ENCODE measurements around the gene STK16.
A peak's percentile ranks its signal among the peaks of the same experiment; 100 is the strongest.
"Not testable (repeated sequence)": the region's sequence is repeated elsewhere in the genome, so short reads cannot be mapped to it uniquely, and the experiment has no call there.

Gene STK16

DNA sequence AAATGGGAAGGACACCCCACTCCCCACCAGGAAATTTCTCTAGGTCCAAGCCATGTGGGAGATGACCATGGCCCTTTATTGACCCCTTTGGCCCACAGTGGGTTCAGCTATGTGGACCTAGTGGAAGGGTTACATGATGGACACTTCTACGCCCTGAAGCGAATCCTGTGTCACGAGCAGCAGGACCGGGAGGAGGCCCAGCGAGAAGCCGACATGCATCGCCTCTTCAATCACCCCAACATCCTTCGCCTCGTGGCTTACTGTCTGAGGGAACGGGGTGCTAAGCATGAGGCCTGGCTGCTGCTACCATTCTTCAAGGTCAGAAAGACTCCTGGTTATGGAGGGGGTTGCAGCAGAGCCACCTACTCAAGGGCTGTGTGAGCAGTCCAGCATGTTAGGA, 1.3 kb downstream of the STK16 start:
- no peak for DNase-seq

DNA sequence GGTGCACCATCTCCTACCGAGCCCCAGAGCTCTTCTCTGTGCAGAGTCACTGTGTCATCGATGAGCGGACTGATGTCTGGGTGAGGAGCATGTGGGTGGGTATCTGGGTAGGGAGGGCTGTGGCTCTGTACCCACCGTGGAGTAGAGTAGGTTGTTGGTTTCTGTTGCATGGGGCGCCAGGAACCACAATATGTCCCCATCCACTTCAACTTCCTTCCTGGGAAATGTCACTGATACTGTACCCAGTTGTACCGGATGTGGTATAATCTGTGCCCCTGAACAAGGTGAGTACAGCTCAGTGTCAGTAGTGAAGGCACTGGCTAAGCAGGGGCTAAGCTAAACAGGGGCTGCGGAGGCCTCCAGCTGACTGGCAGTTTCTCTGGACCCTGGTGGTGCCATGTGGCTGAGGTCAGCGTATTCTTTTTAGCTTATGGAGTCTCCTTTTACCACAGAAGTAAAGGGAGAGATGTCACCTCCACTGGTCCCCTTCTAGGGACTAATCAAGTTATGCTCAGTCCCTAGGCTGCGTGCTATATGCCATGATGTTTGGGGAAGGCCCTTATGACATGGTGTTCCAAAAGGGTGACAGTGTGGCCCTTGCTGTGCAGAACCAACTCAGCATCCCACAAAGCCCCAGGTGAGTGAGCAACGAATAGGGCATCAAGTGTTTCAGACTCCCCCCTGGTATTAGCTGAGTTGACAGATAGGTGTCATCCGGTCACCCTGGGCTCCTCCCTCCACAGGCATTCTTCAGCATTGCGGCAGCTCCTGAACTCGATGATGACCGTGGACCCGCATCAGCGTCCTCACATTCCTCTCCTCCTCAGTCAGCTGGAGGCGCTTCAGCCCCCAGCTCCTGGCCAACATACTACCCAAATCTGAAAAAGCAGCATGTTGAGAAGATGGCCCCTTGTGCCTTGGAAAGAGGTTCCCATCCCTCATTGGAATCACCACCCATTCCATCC, 2.7 kb downstream of the STK16 start:
- DNase-seq = no peak

DNA sequence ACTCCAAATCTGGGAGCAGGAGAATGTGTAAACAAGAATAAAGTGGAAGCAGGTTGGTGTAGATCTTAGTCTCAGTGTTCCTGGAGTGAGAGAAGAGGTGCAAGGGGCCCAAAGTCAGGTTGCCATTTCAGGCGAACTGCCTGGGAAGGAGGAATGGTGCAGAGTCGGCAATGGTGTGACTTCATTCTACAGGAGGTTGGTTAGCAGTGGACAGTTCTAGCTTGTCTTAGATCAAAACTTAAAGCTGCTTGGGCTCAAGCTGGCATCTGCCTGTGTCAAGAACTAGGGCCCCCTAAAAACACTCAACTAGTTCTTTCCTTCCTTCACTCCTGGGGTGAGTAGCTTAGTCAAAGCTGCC, 3.5 kb downstream of the STK16 start:
- DNase-seq = no peak

DNA sequence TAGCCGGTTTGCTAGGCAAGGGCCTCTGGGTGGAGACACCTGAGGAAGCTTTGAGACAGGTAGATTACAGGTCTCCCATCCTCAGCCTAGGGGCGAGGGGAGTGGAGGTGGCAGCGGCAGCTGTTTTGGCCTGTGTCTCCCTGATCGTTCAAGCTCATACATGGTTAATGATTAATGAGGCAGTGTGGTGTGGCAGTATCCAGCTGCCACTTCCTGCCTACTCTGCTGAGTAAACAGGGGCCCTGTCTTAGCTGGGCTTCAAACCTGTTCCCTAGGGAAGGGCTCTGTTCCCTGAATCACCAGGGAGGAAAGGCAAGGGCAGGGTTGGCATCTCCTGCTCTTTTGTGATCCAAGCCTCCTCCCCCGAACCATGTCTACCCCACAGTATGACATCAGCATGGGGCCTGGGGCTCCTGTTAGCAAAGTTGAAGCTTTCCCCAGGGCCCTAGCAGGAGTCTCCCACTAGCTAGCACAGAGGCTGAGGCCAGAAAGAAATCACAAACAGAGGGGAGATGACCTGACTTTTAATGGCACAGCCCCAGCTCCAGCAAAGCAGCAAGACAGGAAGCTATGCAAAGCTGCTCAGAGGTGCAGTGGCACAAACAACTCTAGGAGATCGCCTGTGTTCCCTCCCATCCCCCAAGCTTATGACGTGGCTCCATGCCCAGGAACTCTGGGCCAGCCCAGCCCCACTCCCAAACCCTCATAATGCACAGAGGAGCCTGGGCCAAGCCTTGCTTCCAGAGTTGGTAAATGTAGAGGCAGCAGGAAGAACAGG, 4.1 kb downstream of the STK16 start:
- peak; percentile 7 for DNase-seq

DNA sequence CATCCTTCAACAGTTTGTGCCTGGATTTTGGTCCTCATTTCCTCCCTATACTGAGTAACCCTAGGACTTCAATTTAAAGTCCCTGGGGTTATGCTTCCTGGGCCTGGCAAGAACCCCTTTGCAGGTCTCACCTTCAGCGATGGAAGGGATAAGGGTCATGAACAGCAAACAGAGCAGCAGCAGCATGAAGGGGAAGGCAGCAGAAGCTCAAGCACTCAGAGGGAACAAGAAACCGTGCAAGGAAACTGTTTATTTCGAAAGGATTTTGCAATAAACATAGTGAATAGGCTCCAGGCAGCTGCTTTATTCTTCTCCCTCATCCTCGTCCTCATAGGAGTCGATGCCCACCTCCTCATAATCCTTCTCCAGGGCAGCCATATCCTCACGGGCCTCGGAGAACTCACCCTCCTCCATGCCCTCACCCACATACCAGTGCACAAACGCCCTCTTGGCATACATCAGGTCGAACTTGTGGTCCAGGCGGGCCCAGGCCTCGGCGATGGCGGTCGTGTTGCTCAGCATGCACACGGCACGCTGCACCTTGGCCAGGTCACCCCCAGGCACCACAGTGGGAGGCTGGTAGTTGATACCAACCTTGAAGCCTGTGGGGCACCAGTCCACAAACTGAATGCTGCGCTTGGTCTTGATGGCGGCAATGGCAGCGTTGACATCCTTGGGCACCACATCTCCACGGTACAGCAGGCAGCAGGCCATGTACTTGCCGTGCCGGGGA, 4.9 kb downstream of the STK16 start:
- no peak for DNase-seq

DNA sequence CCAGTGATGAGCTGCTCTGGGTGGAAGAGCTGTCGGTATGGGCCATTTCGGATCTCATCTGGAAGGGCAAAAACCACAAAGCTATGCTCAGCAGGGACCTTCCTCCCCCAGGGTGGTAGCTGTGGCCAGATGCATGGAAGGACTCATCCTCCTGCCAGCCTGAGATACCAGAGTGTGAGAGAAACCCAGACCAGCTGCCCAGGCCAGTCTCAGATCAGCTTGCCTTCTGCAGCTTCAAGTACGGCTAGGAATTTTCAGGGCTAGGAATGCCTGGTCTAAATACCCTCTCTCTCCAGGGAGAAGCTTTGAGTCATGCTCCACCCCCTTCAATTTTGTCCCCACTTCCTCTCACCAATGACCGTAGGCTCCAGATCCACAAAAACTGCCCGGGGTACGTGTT, 6.4 kb downstream of the STK16 start:
- DNase-seq = no peak

DNA sequence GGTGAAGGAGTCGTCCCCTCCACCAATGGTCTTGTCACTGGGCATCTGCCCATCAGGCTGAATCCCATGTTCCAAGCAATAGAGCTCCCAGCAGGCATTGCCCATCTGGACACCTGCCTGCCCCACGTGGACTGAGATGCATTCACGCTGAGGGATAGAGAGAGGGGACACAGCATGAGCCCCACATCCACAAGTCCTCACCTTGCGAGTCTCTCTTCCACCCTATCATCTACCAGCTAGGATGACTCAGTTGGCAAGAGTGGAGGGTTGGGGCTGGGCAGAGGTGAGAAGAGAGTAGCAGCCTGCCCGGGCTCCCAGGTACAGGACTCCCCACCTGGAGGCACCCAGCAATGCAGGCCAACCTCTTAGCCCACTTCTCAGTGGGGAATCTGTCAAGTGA, 6.8 kb downstream of the STK16 start:
- DNase-seq = no peak

DNA sequence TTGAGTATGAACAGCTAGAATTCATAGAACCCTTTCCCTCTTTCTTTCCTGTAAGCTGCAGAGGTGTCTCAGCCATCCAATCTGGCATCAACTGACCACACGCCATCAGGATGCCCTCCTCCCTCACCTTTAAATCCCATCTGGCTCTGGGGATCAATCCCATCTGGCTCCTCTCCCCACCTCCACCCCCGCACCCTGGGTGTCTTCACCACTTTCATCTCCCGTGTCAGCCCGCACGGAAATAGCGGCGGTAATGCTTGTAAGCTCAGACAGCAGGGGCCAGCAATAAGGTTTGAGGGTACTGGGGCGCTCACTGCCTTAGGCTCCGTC, 7.3 kb downstream of the STK16 start:
- no peak for DNase-seq

DNA sequence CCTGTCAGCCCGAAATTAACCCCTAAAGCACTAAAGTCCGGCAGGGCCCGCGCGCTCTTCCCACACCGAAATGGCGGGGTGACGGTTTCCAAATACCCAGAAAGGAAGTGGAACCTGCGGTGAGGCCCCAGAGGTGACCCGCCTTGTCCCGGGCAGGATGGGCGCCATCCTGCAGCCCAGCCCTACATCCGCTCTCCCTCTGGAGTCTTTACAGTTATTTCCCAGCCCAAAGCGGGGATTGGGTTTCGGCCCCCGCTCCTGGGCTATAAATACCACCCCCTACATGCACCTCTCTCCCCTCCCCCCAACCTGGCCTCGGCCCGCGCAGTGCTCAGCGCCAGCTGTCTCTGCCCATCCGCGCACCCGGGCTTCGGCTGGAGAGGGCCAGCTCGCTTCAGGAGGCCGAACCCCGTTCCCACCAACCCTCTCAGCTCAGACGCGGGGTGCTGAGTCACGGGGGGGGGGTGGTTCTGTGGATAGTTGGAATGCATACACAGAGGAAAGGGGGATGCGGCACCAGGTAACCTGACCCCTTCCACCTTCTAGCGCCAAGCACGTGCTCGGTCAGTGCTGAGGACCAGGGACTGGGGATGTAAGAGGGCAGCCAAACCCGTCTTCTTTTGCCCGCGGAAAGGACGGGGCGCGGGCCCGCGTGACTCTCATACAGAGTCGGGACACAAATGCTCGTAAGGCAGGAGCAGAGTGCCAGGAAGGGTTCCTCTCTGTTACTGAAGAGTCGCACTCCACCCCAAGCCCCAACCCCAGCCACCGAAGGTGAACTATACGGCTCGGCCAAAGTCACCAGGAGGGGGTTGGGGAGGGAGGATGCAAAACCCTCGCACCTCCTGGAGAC, 7.8 kb downstream of the STK16 start, which contains the start of gene TUBA4B:
TSS of gene TUBA4B (plus strand) at position 344 of the 853 bp plus-strand sequence. CDS start at position 509, 165 bp downstream.
- DNase-seq = no peak

DNA sequence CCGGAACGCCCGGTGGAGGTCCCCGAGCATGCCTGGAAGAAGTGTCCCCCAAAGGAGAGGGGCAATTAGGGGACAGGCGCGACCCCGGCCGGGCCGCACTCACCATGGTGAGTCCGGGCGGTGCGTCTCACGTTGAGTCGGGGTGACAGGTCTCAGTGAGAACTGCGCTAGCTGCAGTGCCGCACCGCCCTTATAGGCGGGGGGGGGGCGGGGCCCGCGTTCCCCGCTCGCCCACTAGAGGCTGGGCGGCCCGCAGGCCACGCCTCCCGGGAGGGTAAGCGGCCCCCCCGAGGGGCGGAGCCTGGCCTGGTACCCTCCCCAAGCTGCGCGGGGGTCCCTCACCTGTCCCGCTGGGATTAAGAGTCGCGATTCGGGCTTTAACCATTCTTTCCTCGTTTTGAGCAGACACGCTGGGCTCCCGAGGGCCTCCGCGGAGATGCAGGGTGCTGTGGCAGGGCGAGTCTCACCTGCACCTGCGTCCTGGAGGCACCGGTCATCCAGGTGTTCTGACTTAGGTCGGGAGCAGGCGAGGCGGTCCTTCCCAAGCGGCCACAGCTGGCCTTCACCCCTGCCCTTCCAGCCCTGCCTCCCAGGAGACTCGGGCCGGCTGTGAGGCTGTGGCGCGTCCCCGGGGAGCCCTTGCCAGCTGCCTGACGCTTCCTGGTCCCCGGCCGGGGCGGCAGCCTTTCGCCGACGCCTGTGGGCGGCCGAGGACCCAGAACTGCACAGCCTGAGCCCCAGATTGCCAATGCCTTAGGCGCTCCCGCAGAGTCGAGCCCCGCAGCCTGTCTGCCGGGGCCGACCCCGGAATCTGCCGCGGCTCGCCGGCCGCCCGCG, 8.7 kb downstream of the STK16 start, which contains the start of gene TUBA4A:
TSS of gene TUBA4A (minus strand) at position 166 of the 837 bp plus-strand sequence. CDS start at position 106, 60 bp downstream.
- peak; percentile 75 for DNase-seq

DNA sequence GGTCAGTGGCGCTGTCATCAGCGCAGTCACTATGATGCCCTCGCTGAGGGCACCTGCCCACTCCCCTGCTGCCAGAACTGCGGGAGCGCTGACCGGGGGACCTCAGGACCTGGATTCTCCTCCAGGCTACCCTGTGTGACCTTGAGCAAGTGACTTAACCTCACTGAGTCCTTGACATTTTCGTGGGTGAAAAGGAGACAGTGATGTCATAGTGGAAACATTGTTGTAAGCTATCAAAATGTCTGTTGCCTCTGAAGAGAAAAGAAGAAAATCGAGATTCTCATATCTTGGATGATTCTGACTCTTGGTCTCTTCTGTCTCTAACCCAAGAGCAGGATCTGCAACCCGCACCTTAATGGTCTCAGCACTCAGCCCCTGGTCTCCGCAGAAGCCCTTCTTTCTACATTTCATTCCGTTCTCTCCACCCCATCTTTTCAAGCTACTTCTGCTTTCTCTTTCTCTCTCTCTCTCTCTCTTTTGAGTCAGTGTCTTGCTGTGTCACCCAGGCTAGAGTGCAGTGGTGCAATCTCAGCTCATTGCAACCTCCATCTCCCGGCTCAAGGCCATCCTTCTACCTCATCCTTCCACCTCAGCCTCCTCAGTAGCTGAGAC, 9.4 kb downstream of the STK16 start:
- no peak for DNase-seq

DNA sequence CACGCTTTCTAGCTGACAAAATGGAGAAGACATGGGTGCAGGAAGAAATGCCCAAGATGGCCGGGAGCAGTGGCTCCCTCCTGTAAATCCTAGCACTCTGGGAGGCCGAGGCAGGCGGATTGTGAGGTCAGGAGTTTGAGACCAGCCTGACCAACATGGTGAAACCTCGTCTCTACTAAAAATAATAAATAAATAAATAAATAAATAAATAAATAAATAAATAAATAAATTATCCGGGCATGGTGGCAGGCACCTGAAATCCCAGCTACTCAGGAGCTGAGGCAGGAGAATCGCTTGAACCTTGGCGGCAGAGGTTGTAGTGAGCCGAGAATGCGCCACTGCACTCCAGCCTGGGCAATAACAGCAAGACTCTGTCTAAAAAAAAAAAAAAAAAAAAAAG, 13.7 kb downstream of the STK16 start:
- DNase-seq = not testable (repeated sequence)

DNA sequence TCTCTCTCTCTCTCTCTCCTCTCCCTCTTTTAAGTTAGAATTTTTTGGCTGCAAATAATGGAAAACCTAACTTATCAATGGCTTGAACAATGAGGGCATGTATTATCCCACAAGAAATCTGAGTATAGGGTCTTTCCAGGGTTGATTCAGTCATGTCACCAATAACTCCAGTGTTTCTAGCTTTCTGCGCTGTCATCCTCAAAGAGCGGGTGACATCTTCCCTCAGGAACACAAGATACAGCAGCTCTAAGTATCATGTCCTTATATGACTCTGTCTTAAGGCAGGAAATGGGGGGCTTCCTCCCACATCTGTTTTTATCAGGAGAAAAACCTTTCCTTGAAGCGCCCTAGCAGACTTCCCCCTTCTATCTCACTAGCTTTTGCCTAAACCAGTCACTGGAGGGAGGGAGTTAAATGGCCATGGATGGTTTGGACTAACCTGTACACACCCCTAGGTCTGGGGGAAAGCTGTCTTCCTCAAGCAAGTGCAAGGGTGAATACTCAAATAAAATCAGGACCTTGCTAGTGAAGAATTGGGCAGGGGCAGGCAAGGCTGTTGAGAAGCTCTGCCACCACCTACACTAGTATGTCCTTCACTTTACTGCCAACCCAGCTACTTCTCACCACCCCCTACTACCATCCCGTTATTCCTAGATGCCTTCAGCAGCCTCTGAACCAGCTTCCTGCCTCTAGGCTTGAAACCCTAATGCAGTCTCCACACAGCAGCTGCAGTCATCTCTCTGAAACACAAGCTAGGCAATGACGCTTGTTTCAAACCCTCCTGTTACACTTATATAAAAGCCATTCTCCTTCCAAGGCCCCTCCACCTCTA, 16.0 kb downstream of the STK16 start:
- DNase-seq = no peak

DNA sequence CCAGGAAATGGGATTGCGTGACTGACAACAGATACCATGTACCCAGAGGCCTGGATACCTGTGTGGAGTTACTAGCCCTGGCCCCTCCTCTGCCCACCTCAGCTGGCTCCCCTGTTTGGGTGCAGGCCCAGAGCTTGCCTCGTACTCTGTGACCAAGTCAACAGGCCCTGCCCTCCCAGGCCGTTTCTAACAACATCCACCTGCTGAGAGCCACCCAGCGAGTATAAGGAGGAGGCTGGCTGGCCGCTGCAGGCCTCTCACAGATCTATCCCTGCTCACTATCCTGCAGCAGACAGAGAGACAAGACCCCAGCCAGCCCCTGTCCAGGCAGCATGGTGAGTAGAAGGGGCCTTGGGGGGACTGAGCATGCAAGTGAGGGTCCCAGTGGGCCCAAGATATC, 21.0 kb downstream of the STK16 start:
- DNase-seq = no peak

DNA sequence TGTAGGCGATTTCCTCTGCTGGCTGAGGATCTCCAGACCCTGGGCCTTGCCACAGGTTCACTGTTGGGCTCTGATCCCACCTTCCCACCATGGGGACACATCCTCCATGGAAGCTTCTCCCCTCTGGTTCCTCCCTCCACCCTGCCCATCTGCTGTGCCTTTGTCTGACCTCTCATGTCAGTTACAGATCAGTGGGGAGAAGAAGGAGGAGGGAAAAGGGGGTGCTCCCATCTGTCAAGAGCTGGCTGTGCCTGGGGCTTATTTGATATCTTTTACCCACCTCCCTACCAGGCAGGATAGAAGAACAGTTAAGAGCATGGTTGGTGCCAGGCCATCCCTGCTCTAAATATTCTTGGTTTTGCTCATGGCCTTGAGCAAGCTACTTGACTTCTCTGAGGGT, 21.6 kb downstream of the STK16 start:
- DNase-seq = no peak

DNA sequence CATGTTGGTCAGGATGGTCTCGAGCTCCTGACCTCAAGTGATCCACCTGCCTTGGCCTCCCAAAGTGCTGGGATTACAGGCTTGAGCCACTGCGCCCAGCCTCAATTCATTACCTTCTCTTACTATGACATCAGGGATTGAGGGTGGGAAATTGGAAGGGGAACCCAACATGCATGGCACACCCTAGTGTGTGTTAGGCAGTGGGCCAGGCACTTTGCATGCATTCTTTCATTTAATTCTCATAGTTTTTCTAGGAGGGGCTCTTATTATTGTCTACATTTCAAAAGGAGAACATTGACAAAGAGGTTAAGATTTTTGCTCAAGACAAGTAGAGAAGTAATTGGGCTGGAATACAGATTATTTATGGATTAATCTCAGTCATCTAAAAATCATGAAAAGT, 23.0 kb downstream of the STK16 start:
- DNase-seq = no peak

DNA sequence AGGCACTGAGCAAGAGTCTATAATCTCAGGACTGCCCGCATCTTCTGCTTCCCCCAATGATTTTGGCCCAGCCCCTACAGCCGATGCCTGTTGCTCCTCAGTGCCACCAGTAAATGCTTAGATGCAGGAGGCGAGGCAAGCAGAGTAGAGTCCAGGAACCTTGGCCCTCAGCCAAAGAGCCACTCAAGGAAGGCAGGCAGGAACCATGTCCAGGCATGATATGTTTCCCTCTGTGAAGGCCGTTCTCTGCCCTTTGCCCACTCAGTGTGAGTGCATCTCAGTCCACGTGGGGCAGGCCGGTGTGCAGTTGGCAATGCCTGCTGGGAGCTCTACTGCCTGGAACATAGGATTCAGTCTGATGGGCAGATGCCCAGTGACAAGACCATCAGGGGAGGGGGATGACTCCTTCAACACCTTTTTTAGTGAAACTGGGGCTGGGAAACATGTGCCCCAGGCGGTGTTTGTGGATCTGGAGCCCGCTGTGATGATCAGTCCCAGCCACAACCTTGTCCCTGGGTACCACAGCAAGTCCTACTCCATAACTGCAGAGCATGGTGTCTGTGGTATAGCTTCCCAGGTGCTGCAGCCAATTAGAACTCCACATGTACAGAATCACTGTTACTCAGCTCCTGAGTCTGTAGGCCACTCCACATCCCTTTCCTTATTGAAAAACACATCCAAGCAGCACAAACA, 24.2 kb downstream of the STK16 start:
- no peak for DNase-seq

DNA sequence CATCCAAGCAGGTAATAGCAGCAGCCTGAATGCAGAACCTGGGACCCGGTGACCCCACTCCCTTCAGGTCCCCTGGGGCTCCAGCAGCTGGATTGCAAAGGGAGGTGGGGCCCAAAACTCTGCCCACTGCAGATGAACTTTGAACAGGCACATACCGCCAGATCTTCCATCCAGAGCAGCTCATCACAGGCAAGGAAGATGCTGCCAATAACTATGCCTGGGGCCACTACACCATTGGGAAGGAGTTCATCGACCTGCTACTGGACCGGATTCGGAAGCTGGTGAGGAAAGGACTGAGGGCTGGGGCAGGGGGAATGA, 24.7 kb downstream of the STK16 start:
- no peak for DNase-seq

DNA sequence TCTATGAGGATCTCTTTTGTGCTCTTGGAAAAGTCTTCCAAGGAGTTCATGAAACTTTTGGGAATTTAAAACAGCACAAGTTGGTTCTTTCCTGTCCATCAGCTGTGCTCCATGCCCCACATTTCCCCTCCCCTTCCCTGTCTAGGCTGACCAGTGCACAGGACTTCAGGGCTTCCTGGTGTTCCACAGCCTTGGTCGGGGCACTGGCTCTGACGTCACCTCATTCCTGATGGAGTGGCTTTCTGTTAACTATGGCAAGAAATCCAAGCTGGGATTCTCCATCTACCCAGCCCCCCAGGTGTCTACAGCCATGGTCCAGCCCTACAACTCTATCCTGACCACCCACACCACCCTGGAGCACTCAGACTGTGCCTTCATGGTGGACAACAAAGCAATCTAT, 25.7 kb downstream of the STK16 start:
- DNase-seq = no peak

DNA sequence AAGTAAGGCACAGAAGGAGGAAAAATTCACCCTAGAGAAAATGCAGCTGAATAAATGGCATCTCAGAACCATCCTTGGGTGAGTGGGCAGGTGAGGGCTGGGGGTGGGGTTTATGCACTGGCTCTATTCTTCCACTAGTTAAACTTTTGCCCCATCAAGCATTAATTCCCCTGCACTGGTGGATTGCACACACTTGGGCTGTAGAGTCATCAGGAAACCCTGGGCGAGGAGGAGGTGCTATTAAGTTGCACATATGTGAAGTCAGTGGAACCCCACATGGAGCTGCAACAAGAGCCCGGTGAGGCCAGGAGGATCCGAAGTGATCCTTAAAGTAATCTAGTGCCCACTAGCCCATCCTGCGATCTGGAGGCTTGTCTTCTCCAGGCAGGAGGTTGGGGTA, 27.1 kb downstream of the STK16 start:
- DNase-seq = no peak

Data from NCI-H774 (cell line).